HFFc6 (cell line): ENCODE measurements around the gene PPP3CA. TPM values are rescaled to one million over a fixed set of nuclear protein-coding genes. Genes with fewer than 3 reads are reported as not detected.

Experiments
- DNase-seq: peaks from one replicate; pipeline ENCODE4 v3.0.0-alpha.2; 2018
- H3K27ac Mint-ChIP-seq: 2 replicates; pipeline ENCODE4 v1.8.0; 2020; ENCODE audit warnings: mild to moderate bottlenecking, mixed read lengths
- H3K27me3 Mint-ChIP-seq: 2 replicates; pipeline ENCODE4 v1.8.0; 2021; ENCODE audit warnings: mild to moderate bottlenecking, moderate library complexity, mixed read lengths; ENCODE audit not compliant: insufficient read depth
- H3K36me3 Mint-ChIP-seq: 2 replicates; pipeline ENCODE4 v1.8.0; 2021; ENCODE audit warnings: low read depth, mixed read lengths
- H3K4me1 Mint-ChIP-seq: 2 replicates; pipeline ENCODE4 v1.8.0; 2020; ENCODE audit warnings: low read depth, mixed read lengths
- H3K4me3 Mint-ChIP-seq: 2 replicates; pipeline ENCODE4 v1.8.0; 2020; ENCODE audit warnings: mild to moderate bottlenecking, moderate library complexity, mixed read lengths
- H3K9me3 Mint-ChIP-seq: 2 replicates; pipeline ENCODE4 v1.8.0; 2020; ENCODE audit warnings: mild to moderate bottlenecking, mixed read lengths
- total RNA-seq, 6 experiments: library from RNA; stranded (reverse); fragmentation: NEBNext Ultra II Directional; extraction: Animal tissue kit (Norgen Biotek cat#: 25700); gene quantifications; 2 replicates in 1 of 6; 3 replicates in 5 of 6; pipeline ENCODE4 v1.2.3, GENCODE V29; 2021
- TF ChIP-seq, protein P1 (sequence below): fragments of 200-600 bp; sonication (generic); IDR thresholded peaks from 2 replicates; pipeline ENCODE4 v1.5.0; 2021; ENCODE audit warnings: antibody characterized with exemption, mild to moderate bottlenecking

The PPP3CA gene
- total RNA-seq, 6 experiments from 2014 or later = 45.9 to 59.6 (median 55.0) TPM

DNA sequence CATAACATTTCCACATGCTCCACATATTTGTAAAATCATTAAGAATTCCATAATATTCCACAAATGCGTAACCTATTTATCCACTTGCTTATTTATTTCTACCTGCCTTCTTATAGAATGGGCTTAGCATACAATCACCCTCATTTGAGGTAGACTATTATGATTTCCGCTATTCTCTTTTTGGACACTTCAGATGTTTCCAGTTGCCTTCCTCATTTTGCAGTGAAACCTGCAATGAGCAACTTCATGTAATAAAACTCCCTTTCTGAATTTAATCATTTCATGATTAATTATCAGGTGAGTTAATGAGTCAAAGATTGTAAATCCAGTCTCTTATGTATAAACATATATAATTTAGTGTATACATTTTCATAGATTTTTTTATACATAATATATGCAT, 58.0 kb downstream of the PPP3CA start:
- Mint-ChIP-seq H3K27me3 (no peaks in the 10 kb centered on the region), H3K4me3 (no peak overlapping the region), H3K36me3 (no peaks in the 10 kb centered on the region; the same call in 1 of the 2 replicates), H3K9me3 (no peaks in the 10 kb centered on the region), H3K4me1 (peaks cover 56% of the 10 kb centered on the region), H3K27ac (no peak overlapping the region)
- DNase-seq = no peak
- TF ChIP-seq, protein P1, sequence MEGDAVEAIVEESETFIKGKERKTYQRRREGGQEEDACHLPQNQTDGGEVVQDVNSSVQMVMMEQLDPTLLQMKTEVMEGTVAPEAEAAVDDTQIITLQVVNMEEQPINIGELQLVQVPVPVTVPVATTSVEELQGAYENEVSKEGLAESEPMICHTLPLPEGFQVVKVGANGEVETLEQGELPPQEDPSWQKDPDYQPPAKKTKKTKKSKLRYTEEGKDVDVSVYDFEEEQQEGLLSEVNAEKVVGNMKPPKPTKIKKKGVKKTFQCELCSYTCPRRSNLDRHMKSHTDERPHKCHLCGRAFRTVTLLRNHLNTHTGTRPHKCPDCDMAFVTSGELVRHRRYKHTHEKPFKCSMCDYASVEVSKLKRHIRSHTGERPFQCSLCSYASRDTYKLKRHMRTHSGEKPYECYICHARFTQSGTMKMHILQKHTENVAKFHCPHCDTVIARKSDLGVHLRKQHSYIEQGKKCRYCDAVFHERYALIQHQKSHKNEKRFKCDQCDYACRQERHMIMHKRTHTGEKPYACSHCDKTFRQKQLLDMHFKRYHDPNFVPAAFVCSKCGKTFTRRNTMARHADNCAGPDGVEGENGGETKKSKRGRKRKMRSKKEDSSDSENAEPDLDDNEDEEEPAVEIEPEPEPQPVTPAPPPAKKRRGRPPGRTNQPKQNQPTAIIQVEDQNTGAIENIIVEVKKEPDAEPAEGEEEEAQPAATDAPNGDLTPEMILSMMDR = no peak

- Mint-ChIP-seq H3K36me3 (no peaks in the 10 kb centered on the region; the same call in 1 of the 2 replicates), H3K4me3 (peak overlapping the region; percentile 24; the same call in 1 of the 2 replicates), H3K27me3 (no peaks in the 10 kb centered on the region), H3K9me3 (no peaks in the 10 kb centered on the region), H3K4me1 (peaks cover 60% of the 10 kb centered on the region), H3K27ac (no peak overlapping the region)
- DNase-seq = no peak
- TF ChIP-seq, protein P1 = no peak
Measured at GRCh38 chr4:101288365-101289145, 58.8 kb downstream of the PPP3CA start.

DNA sequence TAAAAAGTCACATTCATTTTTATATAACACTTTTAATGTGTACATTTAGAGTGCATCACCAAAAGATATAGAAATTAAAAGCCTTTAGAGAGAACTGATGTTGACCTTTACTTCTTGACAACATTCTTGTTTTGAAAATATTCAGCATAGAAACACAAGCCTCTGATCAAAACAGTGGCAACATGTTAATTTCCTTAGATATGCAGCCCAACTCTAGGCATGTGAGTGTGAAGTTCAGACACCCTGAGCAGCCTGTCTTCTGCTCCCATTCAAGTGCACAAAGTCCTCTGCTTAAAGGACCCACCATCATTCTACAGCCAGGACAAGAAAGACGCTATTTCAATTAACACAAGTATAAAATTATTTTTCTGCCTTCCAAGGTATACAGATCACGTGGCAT, 60.0 kb downstream of the PPP3CA start:
- no peak for DNase-seq
- H3K4me3 Mint-ChIP-seq = no peak overlapping the region
- peak overlapping the region; percentile 52 for H3K27ac Mint-ChIP-seq
- H3K4me1 Mint-ChIP-seq = peaks cover 54% of the 10 kb centered on the region
- no peaks in the 10 kb centered on the region for H3K36me3 Mint-ChIP-seq
- no peaks in the 10 kb centered on the region for H3K9me3 Mint-ChIP-seq
- TF ChIP-seq, protein P1 = no peak
- H3K27me3 Mint-ChIP-seq = no peaks in the 10 kb centered on the region

GRCh38 chr4:101286663-101287062, 60.7 kb downstream of the PPP3CA start:
- TF ChIP-seq, protein P1 = no peak
- no peak overlapping the region for H3K4me3 Mint-ChIP-seq
- no peaks in the 10 kb centered on the region for H3K27me3 Mint-ChIP-seq
- DNase-seq = no peak
- H3K9me3 Mint-ChIP-seq = no peaks in the 10 kb centered on the region
- no peak overlapping the region for H3K27ac Mint-ChIP-seq
- H3K36me3 Mint-ChIP-seq = no peaks in the 10 kb centered on the region
- H3K4me1 Mint-ChIP-seq = peaks cover 54% of the 10 kb centered on the region

DNA sequence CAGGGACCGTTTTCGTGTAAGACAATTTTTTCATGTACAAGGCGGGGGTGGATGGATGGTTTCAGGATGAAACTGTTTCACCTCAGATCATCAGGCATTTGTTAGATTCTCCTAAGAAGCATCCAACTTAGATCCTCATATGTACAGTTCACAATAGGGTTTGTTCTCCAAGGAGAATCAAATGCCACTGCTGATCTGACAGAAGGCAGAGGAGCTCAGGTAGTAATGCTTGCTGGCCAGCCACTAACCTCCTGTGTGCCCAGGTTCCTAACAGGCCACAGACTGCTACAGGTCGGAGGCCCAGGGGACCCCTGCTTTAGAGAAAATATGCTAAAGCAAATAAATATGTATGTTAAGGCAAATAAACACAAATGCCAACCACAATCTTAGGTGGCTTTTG, 61.3 kb downstream of the PPP3CA start:
- Mint-ChIP-seq H3K9me3 (no peaks in the 10 kb centered on the region), H3K27me3 (no peaks in the 10 kb centered on the region), H3K27ac (no peak overlapping the region; the same call in 1 of the 2 replicates), H3K4me3 (no peak overlapping the region), H3K36me3 (no peaks in the 10 kb centered on the region), H3K4me1 (peaks cover 52% of the 10 kb centered on the region)
- TF ChIP-seq, protein P1 = no peak
- no peak for DNase-seq
